ENCODE results near the gene POU6F2. TPM values are rescaled to one million over a fixed set of nuclear protein-coding genes. Genes with fewer than 3 reads are reported as not detected.

The POU6F2 gene
- total and polyA plus RNA-seq, 2 donors from 2014 or later, result 0.47 TPM; not detected in 1

DNA sequence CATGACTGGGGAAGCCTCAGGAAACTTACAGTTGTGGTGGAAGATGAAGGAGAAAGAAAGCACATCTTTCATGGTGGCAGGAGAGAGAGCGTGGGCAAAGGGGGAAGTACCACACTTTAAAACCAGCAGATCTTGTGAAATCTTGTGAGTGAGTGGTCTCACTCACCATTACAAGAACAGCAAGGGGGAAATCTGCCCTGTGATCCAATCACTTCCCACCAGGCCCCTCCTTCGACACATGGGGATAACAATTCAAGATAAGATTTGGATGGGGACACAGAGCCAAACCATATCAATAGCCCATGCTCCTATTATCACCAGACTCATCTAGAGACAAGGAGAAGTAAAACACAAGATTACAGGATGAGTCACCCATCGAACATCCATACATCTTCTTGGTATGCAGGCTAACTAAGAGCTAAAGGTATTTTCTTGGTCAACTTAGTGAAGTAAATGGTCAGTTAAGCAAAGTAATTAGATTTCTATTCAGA lies 533.2 kb downstream of the POU6F2 start:
- Histone ChIP-seq H3K27ac (ENCODE audit: low read depth in 2 of 2, low read length in 2 of 2) (no peak overlapping the region), H3K4me1 (ENCODE audit: control insufficient read depth in 2 of 3, insufficient read depth in 2 of 3, low read depth in 1 of 3, low read length in 3 of 3) (no peaks in the 10 kb centered on the region), H3K27me3 (ENCODE audit: control insufficient read depth, insufficient read depth, low read length) (no peaks in the 10 kb centered on the region), H3K4me3 (ENCODE audit: low read length in 3 of 3) (no peak overlapping the region), H3K9ac (ENCODE audit: low read length in 3 of 3) (no peak overlapping the region), H3K9me3 (ENCODE audit: control insufficient read depth in 2 of 3, insufficient read depth in 1 of 3, low read length in 3 of 3) (no peaks in the 10 kb centered on the region), H3K36me3 (ENCODE audit: control insufficient read depth in 2 of 3, insufficient read depth in 3 of 3, low read length in 3 of 3) (no peaks in the 10 kb centered on the region)
- intact Hi-C loops (cut with DNase I), result no loop called here
- TF ChIP-seq, protein P1, sequence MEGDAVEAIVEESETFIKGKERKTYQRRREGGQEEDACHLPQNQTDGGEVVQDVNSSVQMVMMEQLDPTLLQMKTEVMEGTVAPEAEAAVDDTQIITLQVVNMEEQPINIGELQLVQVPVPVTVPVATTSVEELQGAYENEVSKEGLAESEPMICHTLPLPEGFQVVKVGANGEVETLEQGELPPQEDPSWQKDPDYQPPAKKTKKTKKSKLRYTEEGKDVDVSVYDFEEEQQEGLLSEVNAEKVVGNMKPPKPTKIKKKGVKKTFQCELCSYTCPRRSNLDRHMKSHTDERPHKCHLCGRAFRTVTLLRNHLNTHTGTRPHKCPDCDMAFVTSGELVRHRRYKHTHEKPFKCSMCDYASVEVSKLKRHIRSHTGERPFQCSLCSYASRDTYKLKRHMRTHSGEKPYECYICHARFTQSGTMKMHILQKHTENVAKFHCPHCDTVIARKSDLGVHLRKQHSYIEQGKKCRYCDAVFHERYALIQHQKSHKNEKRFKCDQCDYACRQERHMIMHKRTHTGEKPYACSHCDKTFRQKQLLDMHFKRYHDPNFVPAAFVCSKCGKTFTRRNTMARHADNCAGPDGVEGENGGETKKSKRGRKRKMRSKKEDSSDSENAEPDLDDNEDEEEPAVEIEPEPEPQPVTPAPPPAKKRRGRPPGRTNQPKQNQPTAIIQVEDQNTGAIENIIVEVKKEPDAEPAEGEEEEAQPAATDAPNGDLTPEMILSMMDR (IDR thresholded peaks at IDR 0.05; ENCODE audit: borderline replicate concordance, extremely low read depth, insufficient read depth), result no peak
- no peak for DNase-seq
- FAIRE-seq, result no peak

DNA sequence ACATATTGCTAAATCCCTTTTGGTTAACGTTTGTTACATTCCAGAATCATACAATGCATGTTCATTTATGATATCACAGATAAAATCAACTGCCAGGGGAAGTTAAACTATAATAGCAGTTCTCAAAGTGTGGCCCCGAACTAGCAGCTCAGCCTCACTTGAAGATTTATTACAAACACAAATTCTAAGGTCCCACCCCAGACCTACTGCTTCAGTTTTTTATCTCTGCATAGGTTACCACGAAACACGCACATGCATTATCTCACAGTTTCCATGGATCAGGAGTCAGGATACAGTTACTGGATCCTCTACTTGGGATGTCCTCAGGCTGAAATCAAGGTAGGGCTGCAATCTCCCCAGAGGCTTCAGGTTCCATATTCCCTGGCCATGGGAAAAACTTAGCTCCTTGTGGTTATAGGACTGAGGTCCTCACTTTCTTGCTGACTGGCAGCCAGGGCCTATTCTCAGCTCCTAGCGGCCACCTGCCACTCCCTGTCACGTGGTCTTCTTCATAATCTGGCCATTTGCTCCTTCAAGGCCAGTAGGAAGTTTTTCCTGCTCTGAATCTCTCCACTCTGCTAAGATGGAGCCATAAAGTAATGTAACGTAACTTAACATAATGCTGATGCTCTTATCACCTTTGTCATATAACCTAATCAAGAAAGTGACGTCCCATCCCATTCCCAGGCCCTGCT lies 538.0 kb downstream of the POU6F2 start:
- Histone ChIP-seq H3K9me3 (ENCODE audit: control insufficient read depth in 2 of 3, insufficient read depth in 1 of 3, low read length in 3 of 3) (no peaks in the 10 kb centered on the region), H3K27ac (ENCODE audit: low read depth in 2 of 2, low read length in 2 of 2) (no peak overlapping the region), H3K4me3 (ENCODE audit: low read length in 3 of 3) (no peak overlapping the region), H3K9ac (ENCODE audit: low read length in 3 of 3) (no peak overlapping the region), H3K4me1 (ENCODE audit: control insufficient read depth in 2 of 3, insufficient read depth in 2 of 3, low read depth in 1 of 3, low read length in 3 of 3) (no peaks in the 10 kb centered on the region), H3K36me3 (ENCODE audit: control insufficient read depth in 2 of 3, insufficient read depth in 3 of 3, low read length in 3 of 3) (no peaks in the 10 kb centered on the region), H3K27me3 (ENCODE audit: control insufficient read depth, insufficient read depth, low read length) (no peaks in the 10 kb centered on the region)
- intact Hi-C loops (cut with DNase I), result loop anchor here (5.0 kb wide), 1 partner anchor 718 kb away; no protein-coding TSS in a partner anchor
- TF ChIP-seq, protein P1 (IDR thresholded peaks at IDR 0.05; ENCODE audit: borderline replicate concordance, extremely low read depth, insufficient read depth), result no peak
- DNase-seq (no peak), FAIRE-seq (no peak)

DNA sequence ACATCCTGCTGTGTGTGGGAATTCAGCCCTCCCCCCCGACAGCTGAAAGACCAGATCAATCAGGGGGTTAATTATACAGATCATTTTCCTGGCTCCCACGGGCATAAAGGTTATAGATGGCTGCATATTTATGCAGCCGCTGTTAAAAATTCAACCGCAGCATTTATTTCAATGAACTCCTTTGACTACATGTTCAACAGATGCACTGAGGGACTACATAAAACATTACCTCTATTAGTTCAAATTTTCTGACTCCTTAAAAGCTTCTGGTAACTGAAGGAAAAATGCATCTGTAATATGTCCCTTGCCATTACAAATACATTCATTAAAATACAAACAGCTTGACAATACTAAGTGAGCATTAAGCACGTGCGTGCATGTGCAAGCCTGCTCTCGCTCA lies 538.8 kb downstream of the POU6F2 start:
- H3K9me3 ChIP-seq (ENCODE audit: control insufficient read depth in 2 of 3, insufficient read depth in 1 of 3, low read length in 3 of 3), result no peaks in the 10 kb centered on the region
- no peaks in the 10 kb centered on the region for H3K27me3 ChIP-seq (ENCODE audit: control insufficient read depth, insufficient read depth, low read length)
- no peaks in the 10 kb centered on the region for H3K36me3 ChIP-seq (ENCODE audit: control insufficient read depth in 2 of 3, insufficient read depth in 3 of 3, low read length in 3 of 3)
- DNase-seq (no peak), FAIRE-seq (no peak)
- H3K27ac ChIP-seq (ENCODE audit: low read depth in 2 of 2, low read length in 2 of 2), result no peak overlapping the region
- TF ChIP-seq, protein P1 (IDR thresholded peaks at IDR 0.05; ENCODE audit: borderline replicate concordance, extremely low read depth, insufficient read depth), result no peak
- H3K4me3 ChIP-seq (ENCODE audit: low read length in 3 of 3), result no peak overlapping the region
- H3K4me1 ChIP-seq (ENCODE audit: control insufficient read depth in 2 of 3, insufficient read depth in 2 of 3, low read depth in 1 of 3, low read length in 3 of 3), result no peaks in the 10 kb centered on the region
- intact Hi-C loops (cut with DNase I), result loop anchor here (5.0 kb wide), 1 partner anchor 719 kb away; no protein-coding TSS in a partner anchor
- no peak overlapping the region for H3K9ac ChIP-seq (ENCODE audit: low read length in 3 of 3)

Measured in kidney (tissue), 14 donors.